Duodenal mucosa (tissue), 2 donors: ENCODE data around the gene DGUOK.
"Not testable (repeated sequence)": the region's sequence is repeated elsewhere in the genome, so short reads cannot be mapped to it uniquely, and the experiment has no call there.

Source experiments
- H3K27ac ChIP-seq: one replicate; pipeline ENCODE4 v1.7.0; 2013; ENCODE audit warnings: low read depth, low read length
- H3K27me3 ChIP-seq, 2 donors: one replicate each; pipeline ENCODE4 v1.7.0; 2013; ENCODE audit warnings: low read length in 2 of 2, control low read depth in 1 of 2; ENCODE audit not compliant: insufficient read depth in 2 of 2, control insufficient read depth in 1 of 2
- H3K36me3 ChIP-seq, 2 donors: one replicate each; pipeline ENCODE4 v1.7.0; 2013; ENCODE audit warnings: low read length in 2 of 2, control low read depth in 1 of 2; ENCODE audit not compliant: insufficient read depth in 2 of 2, control insufficient read depth in 1 of 2
- H3K4me1 ChIP-seq, 2 donors: one replicate each; pipeline ENCODE4 v1.7.0; 2013; ENCODE audit warnings: low read length in 2 of 2, control low read depth in 1 of 2; ENCODE audit not compliant: insufficient read depth in 2 of 2, control insufficient read depth in 1 of 2
- H3K4me3 ChIP-seq, 2 donors: one replicate each; pipeline ENCODE4 v1.7.0; 2013; ENCODE audit warnings: low read length in 2 of 2, low read depth in 1 of 2
- H3K9ac ChIP-seq, 2 donors: one replicate each; pipeline ENCODE4 v1.7.0; 2013; ENCODE audit warnings: low read length in 2 of 2, low read depth in 1 of 2
- H3K9me3 ChIP-seq, 2 donors: one replicate each; pipeline ENCODE4 v1.7.0; 2013; ENCODE audit warnings: low read length in 2 of 2, control low read depth in 1 of 2; ENCODE audit not compliant: control insufficient read depth in 1 of 2

The DGUOK gene

DNA sequence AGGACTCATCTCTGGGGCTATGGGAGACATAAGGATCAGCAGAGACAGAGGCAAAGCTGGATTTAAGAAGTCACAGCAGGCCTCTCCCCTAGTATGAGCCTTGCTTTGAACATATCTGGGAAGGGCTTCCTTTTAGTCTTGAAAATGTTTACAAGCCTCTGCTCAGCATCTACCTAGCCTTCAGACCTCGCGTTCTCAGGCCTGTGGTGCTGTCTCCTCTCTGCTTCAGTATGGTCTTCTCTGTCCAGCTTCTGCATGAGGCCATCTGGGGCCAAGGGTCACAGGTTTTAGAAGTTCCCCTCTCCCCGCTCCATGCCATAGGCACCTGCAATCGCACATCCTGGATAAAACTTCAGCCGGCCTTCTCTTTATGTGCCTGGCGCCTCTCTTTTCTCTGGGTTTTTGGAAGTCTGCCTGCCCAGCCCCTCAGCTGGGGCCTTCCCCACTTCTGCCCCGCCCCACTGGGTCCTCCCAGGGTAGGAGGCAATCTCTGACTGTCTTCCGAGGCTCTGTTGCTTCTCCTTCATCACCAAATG lies 26.8 kb upstream of the DGUOK start:
- no peaks in the 10 kb centered on the region for H3K9me3 ChIP-seq
- no peak overlapping the region for H3K27ac ChIP-seq
- H3K27me3 ChIP-seq: no peaks in the 10 kb centered on the region
- H3K9ac ChIP-seq: no peak overlapping the region
- H3K4me1 ChIP-seq: peaks cover 5 to 11% of the 10 kb centered on the region in 2 donors
- H3K4me3 ChIP-seq: no peak overlapping the region
- no peaks in the 10 kb centered on the region for H3K36me3 ChIP-seq

DNA sequence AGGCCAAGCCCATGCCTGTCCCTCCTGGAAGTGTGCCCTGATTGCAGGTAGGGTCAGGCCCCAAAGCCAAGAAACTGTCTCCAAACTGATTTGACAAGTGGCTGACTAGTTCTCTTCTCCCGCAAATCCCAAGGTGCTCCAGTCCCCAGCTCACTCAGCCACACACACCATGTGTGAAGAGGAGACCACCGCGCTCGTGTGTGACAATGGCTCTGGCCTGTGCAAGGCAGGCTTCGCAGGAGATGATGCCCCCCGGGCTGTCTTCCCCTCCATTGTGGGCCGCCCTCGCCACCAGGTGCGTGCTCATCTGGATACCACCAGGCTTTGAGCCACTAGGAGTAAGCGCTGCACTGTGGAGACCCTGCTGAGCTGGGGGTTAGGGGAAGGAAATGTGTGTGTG lies 25.5 kb upstream of the DGUOK start:
- Histone ChIP-seq H3K9ac (no peak overlapping the region), H3K27ac (no peak overlapping the region), H3K4me1 (peaks cover 5 to 11% of the 10 kb centered on the region in 2 donors), H3K4me3 (no peak overlapping the region), H3K27me3 (no peaks in the 10 kb centered on the region), H3K9me3 (no peaks in the 10 kb centered on the region), H3K36me3 (no peaks in the 10 kb centered on the region)

GRCh38 chr2:73902284-73902683 lies 24.4 kb upstream of the DGUOK start:
- H3K27me3 ChIP-seq: no peaks in the 10 kb centered on the region
- no peaks in the 10 kb centered on the region for H3K9me3 ChIP-seq
- H3K9ac ChIP-seq: no peak overlapping the region
- H3K36me3 ChIP-seq: no peaks in the 10 kb centered on the region
- no peak overlapping the region for H3K27ac ChIP-seq
- H3K4me3 ChIP-seq: no peak overlapping the region
- peaks cover 0 to 3% of the 10 kb centered on the region in 2 donors for H3K4me1 ChIP-seq

DNA sequence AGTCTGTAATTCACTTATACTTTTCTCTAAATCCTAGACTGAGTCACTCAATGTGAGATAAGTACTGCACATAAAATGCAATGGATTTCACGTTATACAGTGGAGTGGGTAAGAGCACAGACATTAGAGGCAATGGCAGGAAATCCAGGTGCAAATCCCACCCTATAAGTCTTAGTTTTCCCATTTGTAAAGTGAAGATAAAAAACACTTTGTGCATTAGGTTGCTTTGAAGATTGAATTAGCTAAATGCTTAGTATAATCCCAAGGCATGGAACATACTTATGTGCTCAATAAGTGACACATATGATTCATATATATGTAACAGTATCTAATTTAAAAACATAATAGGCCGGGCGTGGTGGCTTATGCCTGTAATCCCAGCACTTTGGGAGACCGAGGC lies 23.4 kb upstream of the DGUOK start:
- Histone ChIP-seq H3K36me3 (no peaks in the 10 kb centered on the region), H3K4me1 (no peaks in the 10 kb centered on the region)

DNA sequence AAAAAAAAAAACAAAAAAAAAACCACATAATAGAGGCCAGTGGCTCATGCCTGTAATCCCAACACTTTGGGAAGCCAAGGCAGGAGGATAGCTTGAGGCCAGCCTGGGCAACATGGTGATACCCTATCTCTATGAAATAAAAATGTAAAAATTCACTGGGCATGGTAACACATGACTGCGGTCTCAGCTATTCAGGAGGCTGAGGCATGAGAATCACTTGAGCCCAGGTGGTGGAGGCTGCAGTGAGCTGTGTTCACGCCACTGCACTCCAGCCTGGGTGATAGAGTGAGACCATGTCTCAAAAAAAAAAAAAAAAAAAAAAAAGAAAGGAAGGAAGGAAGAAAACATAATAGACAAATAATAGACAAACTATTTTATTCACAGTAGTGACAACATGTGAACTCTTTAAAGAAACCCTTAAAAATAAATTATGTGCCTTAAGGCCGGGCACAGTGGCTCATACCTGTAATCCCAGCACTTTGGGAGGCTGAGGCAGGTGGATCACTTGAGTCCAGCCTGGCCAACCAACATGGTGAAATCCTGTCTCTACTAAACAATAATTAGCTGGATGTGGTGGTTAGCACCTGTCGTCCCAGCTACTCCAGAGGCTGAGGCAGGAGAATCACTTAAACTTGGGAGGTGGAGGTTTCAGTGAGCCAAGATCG lies 22.6 kb upstream of the DGUOK start:
- H3K4me3 ChIP-seq, H3K4me1 ChIP-seq, H3K27ac ChIP-seq, H3K9me3 ChIP-seq, H3K27me3 ChIP-seq, H3K36me3 ChIP-seq, H3K9ac ChIP-seq: not testable (repeated sequence)

More for the DNA sequence above, 23.4 kb upstream of the DGUOK start:
- Histone ChIP-seq H3K9me3 (no peaks in the 10 kb centered on the region), H3K9ac (no peak overlapping the region), H3K27me3 (no peaks in the 10 kb centered on the region), H3K4me3 (no peak overlapping the region), H3K27ac (no peak overlapping the region)

DNA sequence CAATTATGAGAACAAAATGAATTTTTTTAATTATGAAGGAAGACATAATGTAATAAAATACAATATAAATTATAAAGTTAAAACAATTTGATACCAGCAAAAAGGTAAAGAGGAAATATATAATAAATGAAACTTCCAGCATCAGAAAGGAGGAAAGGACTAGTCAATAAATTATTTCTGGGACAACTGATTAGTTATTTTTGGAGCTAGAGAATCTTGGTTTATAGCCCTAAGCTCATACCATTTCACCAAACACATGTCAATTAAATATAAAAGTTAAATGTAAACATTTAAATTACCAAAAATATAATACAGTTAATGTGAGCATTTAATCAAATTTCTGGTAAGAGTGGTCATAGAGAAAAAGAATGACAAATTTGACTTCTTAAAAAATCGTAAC lies 21.7 kb upstream of the DGUOK start:
- Histone ChIP-seq H3K9me3 (no peaks in the 10 kb centered on the region), H3K27ac (no peak overlapping the region), H3K27me3 (no peaks in the 10 kb centered on the region), H3K9ac (no peak overlapping the region), H3K4me3 (no peak overlapping the region), H3K4me1 (no peaks in the 10 kb centered on the region), H3K36me3 (no peaks in the 10 kb centered on the region)

- Histone ChIP-seq H3K27ac (no peak overlapping the region), H3K36me3 (no peaks in the 10 kb centered on the region), H3K9me3 (no peaks in the 10 kb centered on the region)
Measured at GRCh38 chr2:73906847-73907505, 19.7 kb upstream of the DGUOK start.

DNA sequence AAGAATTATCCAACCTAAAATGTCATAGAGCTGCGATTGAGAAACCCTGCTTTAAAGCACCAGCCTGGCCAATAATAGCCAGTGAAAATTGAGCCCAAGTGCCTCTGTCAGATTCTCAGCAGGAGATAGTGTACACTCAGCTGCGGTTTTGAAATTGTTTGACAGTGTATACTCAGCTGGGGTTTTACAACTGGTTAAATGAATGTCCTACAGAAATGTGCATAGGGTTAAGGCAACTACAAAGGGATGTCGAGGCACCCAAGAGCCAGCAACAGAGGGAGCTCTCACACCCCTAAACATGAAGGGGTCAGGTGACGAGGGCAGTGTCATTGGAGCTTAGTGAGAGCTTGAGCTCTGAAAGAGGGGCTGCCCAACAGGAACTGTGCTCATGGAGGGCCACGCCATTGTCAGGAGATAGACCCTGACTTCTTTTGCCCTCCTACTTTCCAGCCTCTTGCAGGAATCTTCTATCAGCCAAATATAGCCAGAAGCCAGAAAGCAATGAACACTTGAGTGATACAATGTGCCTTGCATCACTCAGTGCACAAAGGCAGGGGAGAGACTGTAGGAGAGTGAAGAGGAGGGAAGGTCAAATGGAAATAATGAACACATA lies 18.7 kb upstream of the DGUOK start:
- H3K36me3 ChIP-seq: no peaks in the 10 kb centered on the region
- no peaks in the 10 kb centered on the region for H3K27me3 ChIP-seq
- H3K9ac ChIP-seq: no peak overlapping the region
- no peaks in the 10 kb centered on the region for H3K9me3 ChIP-seq
- H3K4me3 ChIP-seq: no peak overlapping the region
- no peaks in the 10 kb centered on the region for H3K4me1 ChIP-seq
- no peak overlapping the region for H3K27ac ChIP-seq

More at GRCh38 chr2:73906847-73907505, 19.7 kb upstream of the DGUOK start:
- Histone ChIP-seq H3K4me3 (no peak overlapping the region), H3K9ac (no peak overlapping the region), H3K27me3 (no peaks in the 10 kb centered on the region), H3K4me1 (no peaks in the 10 kb centered on the region)

DNA sequence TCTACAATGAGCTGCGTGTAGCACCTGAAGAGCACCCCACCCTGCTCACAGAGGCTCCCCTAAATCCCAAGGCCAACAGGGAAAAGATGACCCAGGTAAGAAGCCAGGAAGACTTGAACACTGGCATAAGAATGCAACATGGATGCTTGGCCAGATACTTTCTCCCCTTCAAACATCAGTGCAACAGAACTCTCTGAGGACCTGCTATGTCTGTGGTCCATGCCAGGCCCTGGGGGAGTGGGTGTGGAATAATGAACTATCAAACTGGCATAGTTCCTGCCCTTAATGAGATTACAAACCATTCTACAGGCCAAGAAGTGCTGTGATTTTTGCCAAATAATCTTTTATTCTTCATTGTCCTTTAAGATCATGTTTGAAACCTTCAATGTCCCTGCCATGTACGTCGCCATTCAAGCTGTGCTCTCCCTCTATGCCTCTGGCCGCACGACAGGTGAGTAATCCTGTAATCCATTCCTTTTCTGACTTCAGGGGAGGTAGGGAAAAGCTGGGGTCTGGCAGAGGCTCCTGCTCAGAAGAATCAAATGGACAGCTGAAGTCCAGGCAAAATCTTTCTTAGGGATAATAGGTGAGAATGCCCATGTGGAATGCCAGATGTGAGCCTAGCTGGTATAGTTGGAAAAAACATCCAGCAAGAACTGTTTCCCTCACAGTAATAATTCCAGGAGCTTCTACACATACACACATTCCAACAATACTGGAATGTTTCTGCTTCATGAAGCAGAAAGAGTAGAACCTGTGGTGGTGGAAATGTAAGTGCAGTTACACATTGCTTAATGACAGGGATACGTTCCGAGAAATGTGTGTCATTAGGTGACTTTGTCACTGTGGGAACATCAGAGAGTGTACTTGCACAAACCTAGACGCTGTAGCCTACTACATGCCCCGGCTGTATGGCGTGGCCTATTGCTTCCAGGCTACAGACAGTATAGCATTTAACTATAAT lies 17.7 kb upstream of the DGUOK start:
- Histone ChIP-seq H3K27ac (no peak overlapping the region), H3K9ac (no peak overlapping the region), H3K9me3 (no peaks in the 10 kb centered on the region), H3K36me3 (no peaks in the 10 kb centered on the region), H3K4me3 (no peak overlapping the region), H3K4me1 (no peaks in the 10 kb centered on the region), H3K27me3 (no peaks in the 10 kb centered on the region)
